Stimulated activated CD4-positive, alpha-beta T cell treated with anti-CD3 and anti-CD28 coated beads, Interleukin-1b, Interleukin-23, amount 100 ng/mL, for 1 hour (primary cell): Measurements from ENCODE around the gene ELAVL2.
"Not testable (repeated sequence)": the region's sequence is repeated elsewhere in the genome, so short reads cannot be mapped to it uniquely, and the experiment has no call there.

Source experiments
- DNase-seq, 2 donors: peaks; one replicate each; pipeline ENCODE4 v3.0.0-alpha.2; 2020; ENCODE audit warnings: low read depth in 2 of 2

The ELAVL2 gene

GRCh38 chr9:23723048-23723447 lies 103.0 kb downstream of the ELAVL2 start:
- not testable (repeated sequence) for DNase-seq

GRCh38 chr9:23721466-23721865 lies 104.6 kb downstream of the ELAVL2 start:
- no peak for DNase-seq

GRCh38 chr9:23717505-23717904 lies 108.5 kb downstream of the ELAVL2 start:
- DNase-seq = no peak

GRCh38 chr9:23707249-23707648 lies 118.8 kb downstream of the ELAVL2 start:
- DNase-seq = no peak

- no peak for DNase-seq
Measured at GRCh38 chr9:23702311-23702922, 123.6 kb downstream of the ELAVL2 start.

- no peak for DNase-seq
Measured at GRCh38 chr9:23701291-23701690, 124.7 kb downstream of the ELAVL2 start.

- DNase-seq = no peak
Measured at GRCh38 chr9:23700359-23700758, 125.7 kb downstream of the ELAVL2 start.

GRCh38 chr9:23698161-23698560 lies 127.9 kb downstream of the ELAVL2 start:
- DNase-seq = no peak

- no peak for DNase-seq
Measured at GRCh38 chr9:23695572-23695971, 130.5 kb downstream of the ELAVL2 start.

GRCh38 chr9:23693374-23693773 lies 132.7 kb downstream of the ELAVL2 start:
- no peak for DNase-seq

GRCh38 chr9:23686896-23687295 lies 139.1 kb downstream of the ELAVL2 start:
- no peak for DNase-seq

GRCh38 chr9:23686257-23686656 lies 139.8 kb downstream of the ELAVL2 start:
- DNase-seq = no peak

GRCh38 chr9:23683611-23684061 lies 142.4 kb downstream of the ELAVL2 start:
- no peak for DNase-seq

- no peak for DNase-seq
Measured at GRCh38 chr9:23682891-23683431, 143.1 kb downstream of the ELAVL2 start.

- DNase-seq = no peak
Measured at GRCh38 chr9:23682352-23682751, 143.7 kb downstream of the ELAVL2 start.

GRCh38 chr9:23677446-23677845 lies 148.6 kb downstream of the ELAVL2 start:
- DNase-seq = no peak

- no peak for DNase-seq
Measured at GRCh38 chr9:23674016-23674585, 151.9 kb downstream of the ELAVL2 start.

- DNase-seq = no peak
Measured at GRCh38 chr9:23672151-23672550, 153.9 kb downstream of the ELAVL2 start.

- no peak for DNase-seq
Measured at GRCh38 chr9:23669776-23670175, 156.3 kb downstream of the ELAVL2 start.

- no peak for DNase-seq
Measured at GRCh38 chr9:23665635-23666034, 160.4 kb downstream of the ELAVL2 start.

- no peak for DNase-seq
Measured at GRCh38 chr9:23665051-23665450, 161.0 kb downstream of the ELAVL2 start.

- DNase-seq = no peak
Measured at GRCh38 chr9:23663946-23664345, 162.1 kb downstream of the ELAVL2 start.

- no peak for DNase-seq
Measured at GRCh38 chr9:23663536-23663935, 162.5 kb downstream of the ELAVL2 start.

GRCh38 chr9:23663125-23663524 lies 162.9 kb downstream of the ELAVL2 start:
- no peak for DNase-seq
